Nephron progenitor cell (in vitro differentiated cells): Measurements from ENCODE around the gene PLA2G4B.

Source experiments
- DNase-seq: peaks from one replicate; pipeline ENCODE4 v3.0.0; 2021
- H3K27ac Mint-ChIP-seq: 2 replicates; pipeline ENCODE4 v1.8.0; 2021; ENCODE audit warnings: mild to moderate bottlenecking, moderate library complexity, mixed read lengths
- H3K27me3 Mint-ChIP-seq: 2 replicates; pipeline ENCODE4 v1.8.0; 2021; ENCODE audit warnings: mild to moderate bottlenecking, low read depth, mixed read lengths; ENCODE audit not compliant: poor library complexity
- H3K36me3 Mint-ChIP-seq: 2 replicates; pipeline ENCODE4 v1.8.0; 2021; ENCODE audit warnings: low read depth, mixed read lengths
- H3K4me1 Mint-ChIP-seq: 2 replicates; pipeline ENCODE4 v1.8.0; 2021; ENCODE audit warnings: mixed read lengths
- H3K4me3 Mint-ChIP-seq: 2 replicates; pipeline ENCODE4 v1.8.0; 2021; ENCODE audit warnings: mild to moderate bottlenecking, moderate library complexity, mixed read lengths
- H3K9me3 Mint-ChIP-seq: 2 replicates; pipeline ENCODE4 v1.8.0; 2021; ENCODE audit warnings: mild to moderate bottlenecking, moderate library complexity, mixed read lengths
- CTCF ChIP-seq: fragments of 200-600 bp; sonication (generic); IDR thresholded peaks from 2 replicates; pipeline ENCODE4 v1.5.0; 2021; ENCODE audit warnings: antibody characterized with exemption

Gene PLA2G4B

GRCh38 chr15:41877631-41878354, 39.1 kb downstream of the PLA2G4B start:
- peaks cover 30% of the 10 kb centered on the region for H3K4me1 Mint-ChIP-seq
- H3K27me3 Mint-ChIP-seq, result peaks cover 44% of the 10 kb centered on the region
- no peak for DNase-seq
- no peaks in the 10 kb centered on the region for H3K36me3 Mint-ChIP-seq
- TF ChIP-seq CTCF, result no peak
- no peak overlapping the region for H3K4me3 Mint-ChIP-seq
- H3K27ac Mint-ChIP-seq, result no peak overlapping the region
- no peaks in the 10 kb centered on the region for H3K9me3 Mint-ChIP-seq

GRCh38 chr15:41878355-41878699, 39.7 kb downstream of the PLA2G4B start:
- Mint-ChIP-seq H3K27ac (no peak overlapping the region), H3K36me3 (no peaks in the 10 kb centered on the region), H3K9me3 (no peaks in the 10 kb centered on the region), H3K4me1 (peaks cover 31% of the 10 kb centered on the region), H3K27me3 (peaks cover 44% of the 10 kb centered on the region), H3K4me3 (no peak overlapping the region)
- TF ChIP-seq CTCF, result no peak
- no peak for DNase-seq

GRCh38 chr15:41879321-41879845, 40.7 kb downstream of the PLA2G4B start:
- Mint-ChIP-seq H3K9me3 (no peaks in the 10 kb centered on the region), H3K4me3 (no peak overlapping the region), H3K27ac (no peak overlapping the region), H3K36me3 (no peaks in the 10 kb centered on the region), H3K27me3 (peaks cover 49% of the 10 kb centered on the region), H3K4me1 (peaks cover 33% of the 10 kb centered on the region)
- no peak for DNase-seq
- no peak for TF ChIP-seq CTCF

- TF ChIP-seq CTCF, result no peak
- no peaks in the 10 kb centered on the region for H3K36me3 Mint-ChIP-seq
- no peaks in the 10 kb centered on the region for H3K9me3 Mint-ChIP-seq
- DNase-seq, result no peak
- no peak overlapping the region for H3K4me3 Mint-ChIP-seq
- H3K27ac Mint-ChIP-seq, result no peak overlapping the region
- H3K27me3 Mint-ChIP-seq, result peaks cover 53% of the 10 kb centered on the region
- H3K4me1 Mint-ChIP-seq, result peaks cover 36% of the 10 kb centered on the region
These were observed 41.7 kb downstream of the PLA2G4B start for GRCh38 chr15:41880156-41880877.

- no peaks in the 10 kb centered on the region for H3K36me3 Mint-ChIP-seq
- H3K27ac Mint-ChIP-seq, result no peak overlapping the region
- H3K27me3 Mint-ChIP-seq, result peaks cover 50% of the 10 kb centered on the region
- DNase-seq, result no peak
- no peak for TF ChIP-seq CTCF
- peaks cover 28% of the 10 kb centered on the region for H3K4me1 Mint-ChIP-seq
- no peaks in the 10 kb centered on the region for H3K9me3 Mint-ChIP-seq
- peak overlapping the region; percentile 61 for H3K4me3 Mint-ChIP-seq
These were observed 42.4 kb downstream of the PLA2G4B start for GRCh38 chr15:41881086-41881485.
